ENCODE data around the gene QRICH2. TPM values are rescaled to one million over a fixed set of nuclear protein-coding genes. Genes with fewer than 3 reads are reported as not detected.

The QRICH2 gene
- total and polyA plus RNA-seq, 2 of the 4 experiments (the other 2 are of a cell fraction), result 4.3 to 4.8 TPM

- Histone ChIP-seq H3K79me1 (ENCODE audit: low read depth in 1 of 2, low read length in 2 of 2) (peaks cover 0 to 3% of the 10 kb centered on the region in 2 experiments; a peak in 1 of 4 replicates), H3K14ac (replicated peaks; ENCODE audit: low read depth, low read length) (no peak overlapping the region), H2AFZ (replicated peaks; ENCODE audit: low read length, poor library complexity) (no peak overlapping the region), H2BK15ac (ENCODE audit: low read depth, low read length) (peak overlapping the region; percentile 26; the same call in 1 of the 3 replicates), H3K27me3 (ENCODE audit: control insufficient read depth, insufficient read depth, low read length) (peaks cover 4% of the 10 kb centered on the region; the same call in 1 of the 2 replicates), H3K36me3 (ENCODE audit: control insufficient read depth, insufficient read depth, low read length) (no peaks in the 10 kb centered on the region), H3K4me1 (ENCODE audit: control insufficient read depth, insufficient read depth, low read length) (peaks cover 3% of the 10 kb centered on the region), H2BK120ac (ENCODE audit: low read depth, low read length) (peak overlapping the region; percentile 37; the same call in 1 of the 2 replicates), H4K8ac (ENCODE audit: low read depth in 2 of 2, low read length in 2 of 2) (peak overlapping the region in 1 of 2 experiments; percentile 13; a peak in 1 of 4 replicates), H2AK5ac (ENCODE audit: low read depth, low read length) (no peak overlapping the region), H3K4ac (ENCODE audit: low read depth, low read length) (peak overlapping the region; percentile 49; the same call in 1 of the 2 replicates), H3K23ac (ENCODE audit: low read depth, low read length) (no peak overlapping the region), H2BK20ac (ENCODE audit: low read depth, low read length) (peak overlapping the region; percentile 62), H2BK5ac (ENCODE audit: low read depth, low read length, poor library complexity, severe bottlenecking) (no peak overlapping the region), H3K18ac (ENCODE audit: low read depth, low read length) (no peak overlapping the region; the same call in 1 of the 2 replicates), H2AK9ac (replicated peaks; ENCODE audit: low read depth, low read length, poor library complexity) (no peak overlapping the region), H3K4me2 (ENCODE audit: low read depth, low read length) (no peak overlapping the region), H4K5ac (ENCODE audit: low read depth, low read length) (no peak overlapping the region), H4K91ac (ENCODE audit: insufficient read depth, low read depth, low read length) (no peak overlapping the region), H3K9ac (ENCODE audit: low read depth, low read length) (no peak overlapping the region), H3K9me3 (ENCODE audit: control insufficient read depth, insufficient read depth, low read length) (no peaks in the 10 kb centered on the region), H4K20me1 (ENCODE audit: insufficient read depth, low read length) (0 out of 2 replicates have a peak, but pooled peaks cover 3% of the 10 kb centered on the region), H3K56ac (ENCODE audit: extremely low read depth, insufficient read depth, low read length) (no peak overlapping the region), H3K27ac (ENCODE audit: insufficient read depth, low read length) (no peak overlapping the region), H3K4me3 (ENCODE audit: insufficient read depth, low read depth, low read length) (no peak overlapping the region), H3K9me1 (ENCODE audit: insufficient read depth, low read length) (peaks cover 3% of the 10 kb centered on the region; the same call in 1 of the 2 replicates)
- in situ Hi-C loops (cut with MboI; ENCODE audit: low sequenced_read_pairs), result no loop called here
- intact Hi-C loops (cut with micrococcal nuclease), result no loop called here
- BruUV-seq (replicated peaks), result no TSS peak
- no peak for TF ChIP-seq MAZ (IDR thresholded peaks at IDR 0.05; ENCODE audit: borderline replicate concordance, low read depth, low read length)
- no peak for TF ChIP-seq RAD21 (IDR thresholded peaks at IDR 0.05; ENCODE audit: low read length)
- TF ChIP-seq RFX5 (IDR thresholded peaks at IDR 0.05; ENCODE audit: low read depth, low read length), result no peak
- TF ChIP-seq USF2 (IDR thresholded peaks at IDR 0.05; ENCODE audit: low read depth, low read length), result no peak
- no peak for TF ChIP-seq MXI1 (IDR thresholded peaks at IDR 0.05; ENCODE audit: borderline replicate concordance, low read depth, low read length)
- no peak for TF ChIP-seq CTCF (conservative IDR thresholded peaks at IDR 0.05; ENCODE audit: low read depth, low read length)
- no peak for TF ChIP-seq SMC3 (IDR thresholded peaks at IDR 0.05; ENCODE audit: low read depth, low read length)
- TF ChIP-seq MAFK (IDR thresholded peaks at IDR 0.05; ENCODE audit: low read depth, low read length), result no peak
- CTCF ChIA-PET, result interaction anchor here (0.7 to 0.9 kb wide), 2 partner anchors 10 to 46 kb away, joined by 3 read pairs; no protein-coding TSS in a partner anchor
- DNase-seq, result no peak
- 88% methylated on average over 1 of the region's 6 CpGs; no CpG with 5 or more reads in 1 of the 2 experiments for WGBS, 2 experiments (ENCODE audit: extremely low coverage in 2 of 2, insufficient read length in 1 of 2)
- dilution Hi-C loops (cut with HindIII; ENCODE audit: low sequenced_read_pairs, unreplicated experiment), result no loop called here
- ATAC-seq (ENCODE audit: low read depth), result no peak
- POLR2A ChIA-PET (ENCODE audit: unreplicated experiment), result no interaction called here
Observed at GRCh38 chr17:76233588-76234353, 74.3 kb downstream of the QRICH2 start.
